Natural killer cell (primary cell): ENCODE data around the gene PYROXD2. TPM values are rescaled to one million over a fixed set of nuclear protein-coding genes. Genes with fewer than 3 reads are reported as not detected.

ENCODE experiments used
- ATAC-seq, 3 donors: fragments of 150-1000 bp in 2 of 3; fragments of 200-7000 bp in 1 of 3; cut with Tn5 transposase; 1 replicate in 1 of 3; 2 replicates in 2 of 3; pipeline ENCODE4 v1.10.0; 2021; ENCODE audit warnings: mild to moderate bottlenecking in 2 of 3, moderate library complexity in 2 of 3
- DNase-seq, 2 donors: peaks; one replicate each; pipeline versions ENCODE4 v3.0.0 to v3.0.0-alpha.2; 2013 to 2021; ENCODE audit warnings: mixed read lengths in 1 of 2
- H3K27ac ChIP-seq: one replicate; pipeline ENCODE4 v1.5.1; 2013; ENCODE audit warnings: mild to moderate bottlenecking, low read length
- H3K27me3 ChIP-seq: one replicate; pipeline ENCODE4 v1.6.1; 2013; ENCODE audit warnings: low read length; ENCODE audit not compliant: control insufficient read depth, insufficient read depth
- H3K36me3 ChIP-seq: one replicate; pipeline ENCODE4 v1.6.1; 2013; ENCODE audit warnings: low read length; ENCODE audit not compliant: control insufficient read depth, insufficient read depth
- H3K4me1 ChIP-seq: one replicate; pipeline ENCODE4 v1.6.1; 2013; ENCODE audit warnings: low read length; ENCODE audit not compliant: control insufficient read depth, insufficient read depth
- H3K4me3 ChIP-seq: one replicate; pipeline ENCODE4 v1.5.1; 2013; ENCODE audit warnings: low read length
- H3K9me3 ChIP-seq: one replicate; pipeline ENCODE4 v1.6.1; 2013; ENCODE audit warnings: low read length; ENCODE audit not compliant: control insufficient read depth, insufficient read depth
- H3K27ac Mint-ChIP-seq, 2 donors: one replicate each; pipeline ENCODE4 v1.8.0; 2022; ENCODE audit warnings: mild to moderate bottlenecking in 2 of 2, mixed read lengths in 2 of 2, moderate library complexity in 1 of 2
- H3K27me3 Mint-ChIP-seq, 2 donors: one replicate each; pipeline ENCODE4 v1.8.0; 2022; ENCODE audit warnings: low read depth in 2 of 2, mixed read lengths in 2 of 2
- H3K36me3 Mint-ChIP-seq: one replicate; pipeline ENCODE4 v1.8.0; 2022; ENCODE audit warnings: mixed read lengths
- H3K4me1 Mint-ChIP-seq, 2 donors: one replicate each; pipeline ENCODE4 v1.8.0; 2022; ENCODE audit warnings: mixed read lengths in 2 of 2
- H3K4me3 Mint-ChIP-seq: one replicate; pipeline ENCODE4 v1.8.0; 2022; ENCODE audit warnings: mild to moderate bottlenecking, moderate library complexity, mixed read lengths
- H3K9me3 Mint-ChIP-seq, 2 donors: one replicate each; pipeline ENCODE4 v1.8.0; 2022; ENCODE audit warnings: mixed read lengths in 2 of 2
- WGBS: methylation state at CpG from one replicate; pipeline ENCODE4 v1.1.7; 2013; ENCODE audit warnings: missing lambda C conversion rate; ENCODE audit not compliant: insufficient coverage; 5-methylcytosine and 5-hydroxymethylcytosine counted together
- intact Hi-C: fragments of 100-400 bp; cut with micrococcal nuclease; formaldehyde crosslinking; loops from one replicate; pipeline ENCODE4 v1.14.2; 2022
- total RNA-seq, 4 donors: library from RNA; stranded (reverse); fragments of 120-200 nt in 1 of 4; gene quantifications; one replicate each; pipeline versions ENCODE4 v1.2.3 to v1.2.4, GENCODE V29; 2013 to 2022
- TF ChIP-seq, protein P1 (sequence below): fragments of 200-600 bp; IDR thresholded peaks from one replicate; pipeline ENCODE4 v1.8.0; 2022; ENCODE audit warnings: antibody characterized with exemption

The PYROXD2 gene
- total RNA-seq, result 10 to 100 TPM; 20.8 to 28.2 (median 28.0) TPM
- total RNA-seq (2013), result 26.3 TPM

DNA sequence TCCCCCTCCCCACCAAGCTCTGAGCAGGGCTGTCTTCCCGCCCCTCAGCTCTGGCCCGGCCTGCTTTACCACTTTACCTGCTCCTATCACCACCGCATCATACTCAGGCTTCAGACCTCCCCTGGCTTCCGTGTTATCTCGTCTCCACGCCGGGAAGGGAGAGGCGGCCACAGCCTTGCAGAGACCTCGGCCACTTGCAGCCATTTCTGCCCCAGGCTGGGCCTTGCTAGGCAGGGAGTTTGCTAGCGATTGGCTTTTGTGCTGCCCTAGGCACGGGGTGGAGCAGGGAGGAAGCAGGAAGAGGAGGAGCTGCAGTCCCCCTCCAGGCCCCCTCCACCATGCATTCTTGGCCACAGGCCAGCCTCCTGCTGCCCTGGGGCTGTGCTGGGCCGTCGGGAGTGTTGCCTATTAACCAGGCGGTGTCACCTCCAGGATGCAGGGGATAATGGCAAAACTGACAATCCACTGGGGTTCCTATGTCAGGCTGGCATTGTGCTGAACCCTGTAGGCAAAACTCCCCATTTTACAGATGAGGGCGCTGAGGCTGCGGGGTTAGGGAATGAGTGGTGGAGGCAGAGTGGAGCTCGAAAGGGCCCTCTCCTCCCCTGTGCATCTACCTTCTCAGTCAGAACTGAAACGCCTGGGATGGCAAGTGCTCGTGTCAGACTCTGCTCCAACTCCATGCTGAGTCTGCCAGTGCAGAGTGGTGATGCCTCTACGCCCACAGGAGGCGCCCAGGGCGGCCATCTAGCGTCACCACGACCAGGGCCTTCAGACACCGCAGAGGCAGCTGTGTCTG is at the start of gene PYROXD2:
TSS of gene PYROXD2 (minus strand) at position 251 of the 799 bp plus-strand sequence. CDS start at position 204, 47 bp downstream.
- Mint-ChIP-seq H3K9me3 (no peaks in the 10 kb centered on the region), H3K27me3 (no peaks in the 10 kb centered on the region), H3K27ac (peak within 1 kb of the TSS; percentile 83 to 96), H3K4me1 (peaks cover 12 to 23% of the 10 kb centered on the region in 2 donors), H3K36me3 (peaks cover 7% of the 10 kb centered on the region), H3K4me3 (peak within 1 kb of the TSS; percentile 98)
- ATAC-seq (peak; percentile 71 to 94 (median 93)), DNase-seq (peak; percentile 41 to 81)
- Histone ChIP-seq H3K4me1 (peaks cover 18% of the 10 kb centered on the region), H3K9me3 (no peaks in the 10 kb centered on the region), H3K36me3 (peaks cover 30% of the 10 kb centered on the region), H3K4me3 (peak within 1 kb of the TSS; percentile 54), H3K27me3 (no peaks in the 10 kb centered on the region), H3K27ac (peak within 1 kb of the TSS; percentile 53)
- 40% methylated on average over 25 of the region's 25 CpGs for WGBS
- intact Hi-C loops, result no loop called here
- TF ChIP-seq, protein P1, sequence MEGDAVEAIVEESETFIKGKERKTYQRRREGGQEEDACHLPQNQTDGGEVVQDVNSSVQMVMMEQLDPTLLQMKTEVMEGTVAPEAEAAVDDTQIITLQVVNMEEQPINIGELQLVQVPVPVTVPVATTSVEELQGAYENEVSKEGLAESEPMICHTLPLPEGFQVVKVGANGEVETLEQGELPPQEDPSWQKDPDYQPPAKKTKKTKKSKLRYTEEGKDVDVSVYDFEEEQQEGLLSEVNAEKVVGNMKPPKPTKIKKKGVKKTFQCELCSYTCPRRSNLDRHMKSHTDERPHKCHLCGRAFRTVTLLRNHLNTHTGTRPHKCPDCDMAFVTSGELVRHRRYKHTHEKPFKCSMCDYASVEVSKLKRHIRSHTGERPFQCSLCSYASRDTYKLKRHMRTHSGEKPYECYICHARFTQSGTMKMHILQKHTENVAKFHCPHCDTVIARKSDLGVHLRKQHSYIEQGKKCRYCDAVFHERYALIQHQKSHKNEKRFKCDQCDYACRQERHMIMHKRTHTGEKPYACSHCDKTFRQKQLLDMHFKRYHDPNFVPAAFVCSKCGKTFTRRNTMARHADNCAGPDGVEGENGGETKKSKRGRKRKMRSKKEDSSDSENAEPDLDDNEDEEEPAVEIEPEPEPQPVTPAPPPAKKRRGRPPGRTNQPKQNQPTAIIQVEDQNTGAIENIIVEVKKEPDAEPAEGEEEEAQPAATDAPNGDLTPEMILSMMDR, result no peak

DNA sequence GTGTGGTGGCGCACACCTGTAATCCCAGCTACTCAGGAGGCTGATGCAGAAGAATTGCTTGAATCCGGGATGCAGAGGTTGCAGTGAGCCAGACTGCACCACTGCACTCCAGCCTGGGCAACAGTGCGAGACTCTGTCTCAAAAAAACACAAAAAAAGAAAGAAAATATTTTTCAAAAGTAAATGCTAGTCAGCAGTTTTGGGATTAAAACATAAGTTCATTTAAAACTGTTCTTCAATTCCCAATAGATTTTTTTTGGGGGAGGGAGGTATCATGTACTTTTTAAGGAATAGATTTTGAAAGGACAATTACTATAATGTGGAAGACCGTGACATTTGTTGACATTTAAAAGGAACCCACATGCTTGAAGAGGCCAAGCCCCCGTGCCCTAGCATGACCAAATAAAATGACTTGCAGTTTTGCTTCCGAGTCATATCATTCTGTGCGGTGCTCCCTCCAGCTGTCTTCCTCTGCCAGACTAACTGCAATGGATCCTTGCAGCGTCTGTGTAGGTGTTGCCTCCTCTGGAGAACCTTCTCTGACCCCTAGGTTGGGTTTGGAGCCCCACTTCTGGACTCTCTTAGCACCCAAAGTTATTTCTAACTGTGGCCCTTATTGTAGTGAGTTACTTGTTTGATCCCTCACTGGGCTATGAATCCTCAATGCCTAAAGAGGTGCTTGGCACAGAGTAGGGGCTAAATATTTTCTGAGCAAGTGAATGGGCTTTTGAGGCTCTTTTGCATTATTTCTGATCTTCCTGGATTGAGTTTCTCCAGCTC is 49.2 kb upstream of the PYROXD2 start:
- ATAC-seq (no peak), DNase-seq (no peak)
- Histone ChIP-seq H3K9me3 (no peaks in the 10 kb centered on the region), H3K4me3 (no peak overlapping the region), H3K27ac (no peak overlapping the region), H3K27me3 (no peaks in the 10 kb centered on the region), H3K4me1 (peaks cover 11% of the 10 kb centered on the region), H3K36me3 (no peaks in the 10 kb centered on the region)
- TF ChIP-seq, protein P1, result no peak
- intact Hi-C loops, result no loop called here
- 33% methylated on average over 7 of the region's 8 CpGs for WGBS
- Mint-ChIP-seq H3K4me3 (no peak overlapping the region), H3K27me3 (peaks cover 16 to 19% of the 10 kb centered on the region in 2 donors), H3K4me1 (peaks cover 8 to 15% of the 10 kb centered on the region in 2 donors), H3K36me3 (no peaks in the 10 kb centered on the region), H3K9me3 (no peaks in the 10 kb centered on the region), H3K27ac (no peak overlapping the region)

DNA sequence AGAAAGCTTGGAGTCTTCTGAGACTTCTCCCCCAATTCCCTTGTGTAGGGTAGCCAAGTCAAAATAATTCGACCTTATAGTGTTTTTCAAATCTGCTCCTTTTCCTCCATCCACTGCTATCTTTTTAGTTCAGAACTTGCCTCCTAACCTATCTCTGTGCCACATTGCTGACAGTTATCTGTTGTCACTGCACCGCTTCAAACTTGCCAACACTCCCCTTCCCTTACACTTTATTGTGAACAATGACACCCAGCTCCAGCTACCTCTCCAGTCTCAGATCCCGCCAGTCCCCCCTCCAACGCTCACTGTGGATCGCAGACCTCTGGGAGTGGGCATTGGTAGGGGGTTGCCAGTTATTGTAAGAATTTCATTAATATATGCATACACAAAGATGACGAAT is 48.0 kb upstream of the PYROXD2 start:
- no peak overlapping the region for H3K4me3 Mint-ChIP-seq
- no peaks in the 10 kb centered on the region for H3K36me3 Mint-ChIP-seq
- WGBS, result 91% methylated on average over 3 of the region's 6 CpGs
- Histone ChIP-seq H3K27ac (no peak overlapping the region), H3K36me3 (no peaks in the 10 kb centered on the region), H3K4me3 (no peak overlapping the region), H3K4me1 (peaks cover 6% of the 10 kb centered on the region), H3K9me3 (no peaks in the 10 kb centered on the region), H3K27me3 (no peaks in the 10 kb centered on the region)
- no peaks in the 10 kb centered on the region for H3K9me3 Mint-ChIP-seq
- TF ChIP-seq, protein P1, result no peak
- peaks cover 8% of the 10 kb centered on the region in 2 donors for H3K4me1 Mint-ChIP-seq
- ATAC-seq, result no peak
- peaks cover 23 to 28% of the 10 kb centered on the region in 2 donors for H3K27me3 Mint-ChIP-seq
- no peak for DNase-seq
- no peak overlapping the region for H3K27ac Mint-ChIP-seq
- intact Hi-C loops, result no loop called here
